ENCODE measurements around the gene ARSI. TPM values are rescaled to one million over a fixed set of nuclear protein-coding genes. Genes with fewer than 3 reads are reported as not detected.

Gene ARSI
- total and polyA plus RNA-seq, 4 donors: 0.23 to 0.51 (median 0.33) TPM; not detected in 1

DNA sequence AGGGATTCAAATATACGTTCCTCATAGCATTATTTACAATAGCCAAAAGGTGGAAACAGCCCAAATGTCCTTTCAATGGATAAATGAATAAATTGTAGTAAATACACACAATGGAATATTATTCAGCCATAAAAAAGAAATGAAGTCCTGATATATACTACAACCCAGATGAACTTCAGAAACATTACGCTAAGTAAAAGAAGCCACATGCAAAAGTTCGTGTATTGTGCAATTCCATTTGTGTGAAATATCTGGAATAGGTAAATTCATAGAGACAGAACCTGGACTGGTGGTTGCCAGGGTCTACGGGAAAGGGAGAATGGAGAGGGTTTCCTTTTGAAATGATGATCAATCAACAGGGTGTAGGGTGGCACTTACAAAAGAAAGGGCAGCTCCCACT lies 12.5 kb upstream of the ARSI start:
- no peak for DNase-seq (ENCODE audit: low spot score)
- WGBS: 90% methylated on average over 4 of the region's 4 CpGs
- Histone ChIP-seq H3K27ac (ENCODE audit: low read depth in 1 of 2, low read length in 2 of 2) (no peak overlapping the region), H3K4me1 (ENCODE audit: control insufficient read depth in 4 of 4, insufficient read depth in 4 of 4, low read length in 3 of 4) (no peaks in the 10 kb centered on the region), H3K4me3 (ENCODE audit: low read depth in 1 of 3, low read length in 3 of 3) (no peak overlapping the region), H3K27me3 (ENCODE audit: control insufficient read depth in 4 of 4, insufficient read depth in 4 of 4, low read length in 3 of 4) (no peaks in the 10 kb centered on the region), H3K9me3 (ENCODE audit: control insufficient read depth in 4 of 4, low read length in 3 of 4) (no peaks in the 10 kb centered on the region), H3K36me3 (ENCODE audit: control insufficient read depth in 4 of 4, insufficient read depth in 3 of 4, low read depth in 1 of 4, low read length in 3 of 4) (no peaks in the 10 kb centered on the region), H3K9ac (ENCODE audit: low read depth in 1 of 2, low read length in 2 of 2) (no peak overlapping the region)
- TF ChIP-seq RAD21 (IDR thresholded peaks at IDR 0.05) (no peak), YY1 (IDR thresholded peaks at IDR 0.05) (no peak), JUND (IDR thresholded peaks at IDR 0.05) (no peak), GABPA (IDR thresholded peaks at IDR 0.05 in 1 of 2, conservative IDR thresholded peaks at IDR 0.05 in 1 of 2) (no peak), FOXA2 (IDR thresholded peaks at IDR 0.05) (no peak), SP1 (IDR thresholded peaks at IDR 0.05) (no peak), RXRA (IDR thresholded peaks at IDR 0.05) (no peak), HNF4A (conservative IDR thresholded peaks at IDR 0.05) (no peak), FOXA1 (IDR thresholded peaks at IDR 0.05) (no peak)
- TF ChIP-seq, protein P1, sequence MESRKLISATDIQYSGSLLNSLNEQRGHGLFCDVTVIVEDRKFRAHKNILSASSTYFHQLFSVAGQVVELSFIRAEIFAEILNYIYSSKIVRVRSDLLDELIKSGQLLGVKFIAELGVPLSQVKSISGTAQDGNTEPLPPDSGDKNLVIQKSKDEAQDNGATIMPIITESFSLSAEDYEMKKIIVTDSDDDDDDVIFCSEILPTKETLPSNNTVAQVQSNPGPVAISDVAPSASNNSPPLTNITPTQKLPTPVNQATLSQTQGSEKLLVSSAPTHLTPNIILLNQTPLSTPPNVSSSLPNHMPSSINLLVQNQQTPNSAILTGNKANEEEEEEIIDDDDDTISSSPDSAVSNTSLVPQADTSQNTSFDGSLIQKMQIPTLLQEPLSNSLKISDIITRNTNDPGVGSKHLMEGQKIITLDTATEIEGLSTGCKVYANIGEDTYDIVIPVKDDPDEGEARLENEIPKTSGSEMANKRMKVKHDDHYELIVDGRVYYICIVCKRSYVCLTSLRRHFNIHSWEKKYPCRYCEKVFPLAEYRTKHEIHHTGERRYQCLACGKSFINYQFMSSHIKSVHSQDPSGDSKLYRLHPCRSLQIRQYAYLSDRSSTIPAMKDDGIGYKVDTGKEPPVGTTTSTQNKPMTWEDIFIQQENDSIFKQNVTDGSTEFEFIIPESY (IDR thresholded peaks at IDR 0.05): no peak
- TF ChIP-seq, protein P2, sequence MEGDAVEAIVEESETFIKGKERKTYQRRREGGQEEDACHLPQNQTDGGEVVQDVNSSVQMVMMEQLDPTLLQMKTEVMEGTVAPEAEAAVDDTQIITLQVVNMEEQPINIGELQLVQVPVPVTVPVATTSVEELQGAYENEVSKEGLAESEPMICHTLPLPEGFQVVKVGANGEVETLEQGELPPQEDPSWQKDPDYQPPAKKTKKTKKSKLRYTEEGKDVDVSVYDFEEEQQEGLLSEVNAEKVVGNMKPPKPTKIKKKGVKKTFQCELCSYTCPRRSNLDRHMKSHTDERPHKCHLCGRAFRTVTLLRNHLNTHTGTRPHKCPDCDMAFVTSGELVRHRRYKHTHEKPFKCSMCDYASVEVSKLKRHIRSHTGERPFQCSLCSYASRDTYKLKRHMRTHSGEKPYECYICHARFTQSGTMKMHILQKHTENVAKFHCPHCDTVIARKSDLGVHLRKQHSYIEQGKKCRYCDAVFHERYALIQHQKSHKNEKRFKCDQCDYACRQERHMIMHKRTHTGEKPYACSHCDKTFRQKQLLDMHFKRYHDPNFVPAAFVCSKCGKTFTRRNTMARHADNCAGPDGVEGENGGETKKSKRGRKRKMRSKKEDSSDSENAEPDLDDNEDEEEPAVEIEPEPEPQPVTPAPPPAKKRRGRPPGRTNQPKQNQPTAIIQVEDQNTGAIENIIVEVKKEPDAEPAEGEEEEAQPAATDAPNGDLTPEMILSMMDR (IDR thresholded peaks at IDR 0.05; ENCODE audit: low read depth, low read length, missing input control): no peak
- TF ChIP-seq, protein P3, sequence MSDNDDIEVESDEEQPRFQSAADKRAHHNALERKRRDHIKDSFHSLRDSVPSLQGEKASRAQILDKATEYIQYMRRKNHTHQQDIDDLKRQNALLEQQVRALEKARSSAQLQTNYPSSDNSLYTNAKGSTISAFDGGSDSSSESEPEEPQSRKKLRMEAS (IDR thresholded peaks at IDR 0.05): no peak

DNA sequence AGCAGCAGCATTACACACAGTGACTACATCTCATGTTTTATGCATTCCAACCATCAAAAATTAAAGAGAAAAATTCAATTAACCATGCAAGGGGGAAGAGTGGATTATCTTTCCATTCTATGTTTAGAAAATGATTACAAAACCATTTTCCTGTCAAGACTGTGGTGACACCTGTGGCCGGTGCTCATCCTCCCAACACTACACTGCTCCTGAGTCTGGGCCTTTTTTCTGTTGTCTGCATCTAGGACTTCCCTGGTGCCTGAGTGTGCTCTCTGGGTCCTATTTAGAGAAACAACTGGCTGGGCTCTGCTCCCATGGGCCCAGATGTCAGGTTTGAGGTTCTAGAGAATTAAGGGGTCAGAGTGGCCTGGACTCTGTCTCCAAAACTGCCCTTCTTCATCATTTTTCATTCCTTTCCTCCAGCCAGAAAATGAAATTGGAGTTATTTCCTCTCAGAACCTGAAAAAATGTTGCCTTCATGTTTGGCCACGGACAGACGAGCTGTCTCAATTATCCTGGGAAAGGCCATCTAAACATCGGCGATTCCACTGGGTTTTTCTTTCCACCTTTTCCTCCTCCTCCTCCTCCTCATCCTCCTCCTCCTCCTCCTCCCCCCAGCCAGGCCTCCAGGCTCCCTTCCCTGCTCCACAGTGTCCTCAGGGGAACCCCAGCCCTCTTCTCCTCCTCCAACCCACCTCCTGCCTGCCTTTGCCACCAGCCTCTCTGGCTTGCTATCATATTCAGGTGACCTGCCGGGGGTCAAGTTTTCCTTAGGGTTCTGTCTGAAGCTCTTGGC lies 11.4 kb upstream of the ARSI start:
- no peak overlapping the region for H3K9ac ChIP-seq (ENCODE audit: low read depth in 1 of 2, low read length in 2 of 2)
- no peaks in the 10 kb centered on the region for H3K27me3 ChIP-seq (ENCODE audit: control insufficient read depth in 4 of 4, insufficient read depth in 4 of 4, low read length in 3 of 4)
- 72% methylated on average over 6 of the region's 6 CpGs for WGBS
- no peaks in the 10 kb centered on the region for H3K4me1 ChIP-seq (ENCODE audit: control insufficient read depth in 4 of 4, insufficient read depth in 4 of 4, low read length in 3 of 4)
- no peak for DNase-seq (ENCODE audit: low spot score)
- H3K9me3 ChIP-seq (ENCODE audit: control insufficient read depth in 4 of 4, low read length in 3 of 4): no peaks in the 10 kb centered on the region
- no peak overlapping the region for H3K27ac ChIP-seq (ENCODE audit: low read depth in 1 of 2, low read length in 2 of 2)
- no peak overlapping the region for H3K4me3 ChIP-seq (ENCODE audit: low read depth in 1 of 3, low read length in 3 of 3)
- no peaks in the 10 kb centered on the region for H3K36me3 ChIP-seq (ENCODE audit: control insufficient read depth in 4 of 4, insufficient read depth in 3 of 4, low read depth in 1 of 4, low read length in 3 of 4)
- no peak for TF ChIP-seq FOXA1 (IDR thresholded peaks at IDR 0.05)
- no peak for TF ChIP-seq SP1 (IDR thresholded peaks at IDR 0.05)
- TF ChIP-seq, protein P4, sequence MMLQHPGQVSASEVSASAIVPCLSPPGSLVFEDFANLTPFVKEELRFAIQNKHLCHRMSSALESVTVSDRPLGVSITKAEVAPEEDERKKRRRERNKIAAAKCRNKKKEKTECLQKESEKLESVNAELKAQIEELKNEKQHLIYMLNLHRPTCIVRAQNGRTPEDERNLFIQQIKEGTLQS (IDR thresholded peaks at IDR 0.05): no peak
- no peak for TF ChIP-seq YY1 (IDR thresholded peaks at IDR 0.05)
- no peak for TF ChIP-seq JUND (IDR thresholded peaks at IDR 0.05)
- TF ChIP-seq, protein P3 (IDR thresholded peaks at IDR 0.05): no peak
- TF ChIP-seq RXRA (IDR thresholded peaks at IDR 0.05): no peak
- TF ChIP-seq EGR1 (IDR thresholded peaks at IDR 0.05; ENCODE audit: low read depth in 2 of 2): no peak
- TF ChIP-seq, protein P1 (IDR thresholded peaks at IDR 0.05): no peak
- TF ChIP-seq NR2F2 (IDR thresholded peaks at IDR 0.05): no peak
- TF ChIP-seq HNF4A (conservative IDR thresholded peaks at IDR 0.05): no peak
- no peak for TF ChIP-seq FOXA2 (IDR thresholded peaks at IDR 0.05)
- no peak for TF ChIP-seq TAF1 (conservative IDR thresholded peaks at IDR 0.05)
- no peak for TF ChIP-seq HNF4G (IDR thresholded peaks at IDR 0.05)
- TF ChIP-seq, protein P5, sequence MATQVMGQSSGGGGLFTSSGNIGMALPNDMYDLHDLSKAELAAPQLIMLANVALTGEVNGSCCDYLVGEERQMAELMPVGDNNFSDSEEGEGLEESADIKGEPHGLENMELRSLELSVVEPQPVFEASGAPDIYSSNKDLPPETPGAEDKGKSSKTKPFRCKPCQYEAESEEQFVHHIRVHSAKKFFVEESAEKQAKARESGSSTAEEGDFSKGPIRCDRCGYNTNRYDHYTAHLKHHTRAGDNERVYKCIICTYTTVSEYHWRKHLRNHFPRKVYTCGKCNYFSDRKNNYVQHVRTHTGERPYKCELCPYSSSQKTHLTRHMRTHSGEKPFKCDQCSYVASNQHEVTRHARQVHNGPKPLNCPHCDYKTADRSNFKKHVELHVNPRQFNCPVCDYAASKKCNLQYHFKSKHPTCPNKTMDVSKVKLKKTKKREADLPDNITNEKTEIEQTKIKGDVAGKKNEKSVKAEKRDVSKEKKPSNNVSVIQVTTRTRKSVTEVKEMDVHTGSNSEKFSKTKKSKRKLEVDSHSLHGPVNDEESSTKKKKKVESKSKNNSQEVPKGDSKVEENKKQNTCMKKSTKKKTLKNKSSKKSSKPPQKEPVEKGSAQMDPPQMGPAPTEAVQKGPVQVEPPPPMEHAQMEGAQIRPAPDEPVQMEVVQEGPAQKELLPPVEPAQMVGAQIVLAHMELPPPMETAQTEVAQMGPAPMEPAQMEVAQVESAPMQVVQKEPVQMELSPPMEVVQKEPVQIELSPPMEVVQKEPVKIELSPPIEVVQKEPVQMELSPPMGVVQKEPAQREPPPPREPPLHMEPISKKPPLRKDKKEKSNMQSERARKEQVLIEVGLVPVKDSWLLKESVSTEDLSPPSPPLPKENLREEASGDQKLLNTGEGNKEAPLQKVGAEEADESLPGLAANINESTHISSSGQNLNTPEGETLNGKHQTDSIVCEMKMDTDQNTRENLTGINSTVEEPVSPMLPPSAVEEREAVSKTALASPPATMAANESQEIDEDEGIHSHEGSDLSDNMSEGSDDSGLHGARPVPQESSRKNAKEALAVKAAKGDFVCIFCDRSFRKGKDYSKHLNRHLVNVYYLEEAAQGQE (IDR thresholded peaks at IDR 0.05): no peak
- no peak for TF ChIP-seq GABPA (IDR thresholded peaks at IDR 0.05 in 1 of 2, conservative IDR thresholded peaks at IDR 0.05 in 1 of 2)
- TF ChIP-seq RAD21 (IDR thresholded peaks at IDR 0.05): no peak

All from liver (tissue), 9 donors.